GM23248 (cell line): Measurements from ENCODE around the gene ITGAL. TPM values are rescaled to one million over a fixed set of nuclear protein-coding genes. Genes with fewer than 3 reads are reported as not detected.
A peak's percentile ranks its signal among the peaks of the same experiment; 100 is the strongest.

ENCODE experiments used
- DNase-seq: peaks from one replicate; pipeline ENCODE4 v3.0.0-alpha.2; 2015
- H2AFZ ChIP-seq: fragments of 200-600 bp; sonication (generic); 2 replicates; pipeline ENCODE4 v1.6.1; 2016; ENCODE audit warnings: antibody characterized with exemption
- H3F3A ChIP-seq: fragments of 200-600 bp; sonication (generic); 2 replicates; pipeline ENCODE4 v1.6.1; 2016; ENCODE audit warnings: mild to moderate bottlenecking, antibody characterized with exemption, mixed run types; ENCODE audit not compliant: insufficient read depth
- H3K27ac ChIP-seq: fragments of 200-600 bp; sonication (generic); 2 replicates; pipeline ENCODE4 v1.5.1; 2016; ENCODE audit warnings: mild to moderate bottlenecking
- H3K27me3 ChIP-seq: fragments of 200-600 bp; sonication (generic); replicated peaks from 2 replicates; pipeline ENCODE4 v1.6.1; 2016; ENCODE audit warnings: mild to moderate bottlenecking; ENCODE audit not compliant: insufficient read depth
- H3K36me3 ChIP-seq: fragments of 200-600 bp; sonication (generic); 2 replicates; pipeline ENCODE4 v1.6.1; 2016; ENCODE audit warnings: low read depth, mild to moderate bottlenecking
- H3K4me1 ChIP-seq: fragments of 200-600 bp; sonication (generic); 2 replicates; pipeline ENCODE4 v1.6.1; 2016; ENCODE audit warnings: mild to moderate bottlenecking; ENCODE audit not compliant: insufficient read depth
- H3K4me2 ChIP-seq: fragments of 200-600 bp; sonication (generic); one replicate; pipeline ENCODE4 v1.6.1; 2016; ENCODE audit warnings: mild to moderate bottlenecking; ENCODE audit not compliant: unreplicated experiment
- H3K4me3 ChIP-seq: fragments of 200-600 bp; sonication (generic); 2 replicates; pipeline ENCODE4 v1.5.1; 2016; ENCODE audit warnings: mild to moderate bottlenecking
- H3K79me2 ChIP-seq: fragments of 200-600 bp; sonication (generic); 2 replicates; pipeline ENCODE4 v1.6.1; 2016; ENCODE audit warnings: mild to moderate bottlenecking; ENCODE audit not compliant: insufficient read depth
- H3K9ac ChIP-seq: fragments of 200-600 bp; sonication (generic); 2 replicates; pipeline ENCODE4 v1.6.1; 2016; ENCODE audit warnings: mild to moderate bottlenecking
- H3K9me2 ChIP-seq: fragments of 200-600 bp; sonication (generic); 2 replicates; pipeline ENCODE4 v1.6.1; 2016; ENCODE audit warnings: mixed run types, mild to moderate bottlenecking, moderate library complexity; ENCODE audit not compliant: insufficient read depth
- H3K9me3 ChIP-seq: fragments of 200-600 bp; sonication (generic); one replicate; pipeline ENCODE4 v1.6.1; 2017; ENCODE audit warnings: low read depth
- H4K20me1 ChIP-seq: fragments of 200-600 bp; sonication (generic); 2 replicates; pipeline ENCODE4 v1.6.0; 2016; ENCODE audit not compliant: insufficient read depth
- EZH2 ChIP-seq: fragments of 200-600 bp; sonication (generic); IDR thresholded peaks from 2 replicates; pipeline ENCODE4 v1.6.1; 2018; ENCODE audit warnings: antibody characterized with exemption, mild to moderate bottlenecking; ENCODE audit not compliant: insufficient read depth, poor library complexity, severe bottlenecking
- EZH2phosphoT487 ChIP-seq: fragments of 200-600 bp; sonication (generic); IDR thresholded peaks from 2 replicates; pipeline ENCODE4 v1.6.1; 2018; ENCODE audit warnings: antibody characterized with exemption, moderate library complexity, mild to moderate bottlenecking, low read depth; ENCODE audit not compliant: insufficient read depth
- WGBS, 2 experiments: methylation state at CpG; one replicate each; pipeline ENCODE4 v1.1.6; 2015 to 2017; ENCODE audit warnings: low lambda C conversion rate in 2 of 2, low coverage in 1 of 2; ENCODE audit errors: missing lambda C conversion rate in 2 of 2; 5-methylcytosine and 5-hydroxymethylcytosine counted together
- in situ Hi-C: fragments of 300-500 bp; cut with MboI; formaldehyde crosslinking; loops from 2 replicates; pipeline ENCODE4 v1.15.0; 2020
- polyA plus RNA-seq: library from polyadenylated mRNA; unstranded; fragments of >200 nt; fragmentation: Nextera tagmentation; extraction: Ambion mirVana; gene quantifications from 2 replicates; pipeline ENCODE4 v1.2.1, GENCODE V29; 2016
- total RNA-seq: library from RNA; depleted of rRNA; stranded (reverse); fragments of >200 nt; shearing (Covaris generic); gene quantifications from 2 replicates; pipeline ENCODE4 v1.2.3, GENCODE V29; 2014

ITGAL gene
- total and polyA plus RNA-seq, 2 experiments from 2014 or later = 0.65 TPM; not detected in 1

DNA sequence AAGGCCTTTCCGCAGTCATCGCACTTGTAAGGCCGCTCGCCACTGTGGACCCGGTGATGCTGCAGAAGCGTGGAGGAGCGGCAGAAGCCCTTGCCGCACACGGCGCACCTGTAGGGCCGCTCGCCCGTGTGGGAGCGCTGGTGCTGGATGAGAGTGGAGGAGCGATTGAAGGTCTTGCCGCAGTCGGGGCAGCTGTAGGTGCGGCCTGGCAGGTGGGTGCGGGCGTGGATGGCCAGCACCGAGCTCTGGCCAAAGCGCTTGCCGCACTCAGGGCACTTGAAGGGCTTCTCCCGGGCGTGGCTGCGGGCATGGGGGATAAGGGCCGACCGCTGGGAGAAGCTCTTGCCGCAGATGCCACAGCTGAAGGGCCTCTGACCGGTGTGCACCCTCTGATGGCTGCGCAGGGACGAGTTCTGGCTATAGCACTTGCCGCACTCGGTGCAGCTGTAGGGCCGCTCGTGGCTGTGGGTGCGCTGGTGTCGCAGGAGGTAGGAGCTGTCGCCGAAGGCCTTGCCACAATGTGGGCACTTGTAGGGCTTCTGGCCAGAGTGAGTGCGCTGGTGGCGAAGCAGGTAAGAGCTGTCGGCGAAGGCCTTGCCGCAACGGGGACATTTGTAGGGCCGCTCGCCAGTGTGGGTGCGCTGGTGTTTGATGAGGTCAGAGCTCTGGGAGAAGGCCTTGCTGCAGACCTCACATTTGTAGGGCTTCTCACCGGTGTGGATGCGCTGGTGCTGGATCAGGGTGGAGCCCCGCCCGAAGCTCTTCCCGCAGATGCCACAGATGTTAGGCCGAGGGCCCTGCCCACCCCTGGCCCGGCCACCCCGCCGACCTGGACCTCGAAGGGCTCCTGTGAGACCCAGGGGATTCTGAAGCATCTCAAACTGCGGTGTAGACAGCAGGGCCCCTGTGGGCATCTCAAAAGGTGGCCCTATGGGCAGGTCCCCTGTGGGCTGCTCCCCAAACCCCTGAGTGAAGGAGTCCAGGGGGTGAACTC lies 52.3 kb downstream of the ITGAL start:
- H3K79me2 ChIP-seq = no peaks in the 10 kb centered on the region
- H3K27ac ChIP-seq = no peak overlapping the region
- H2AFZ ChIP-seq = no peak overlapping the region
- no peaks in the 10 kb centered on the region for H3K9me3 ChIP-seq
- in situ Hi-C loops = no loop called here
- no peak overlapping the region for H3K9ac ChIP-seq
- H3F3A ChIP-seq = peaks cover 19% of the 10 kb centered on the region
- WGBS, 2 experiments = 94 to 95% methylated on average over 56 to 60 of the region's 60 CpGs
- no peaks in the 10 kb centered on the region for H3K36me3 ChIP-seq
- H3K4me2 ChIP-seq = no peak overlapping the region
- peaks cover 6% of the 10 kb centered on the region for H3K4me1 ChIP-seq
- no peak overlapping the region for H3K4me3 ChIP-seq
- TF ChIP-seq EZH2phosphoT487 (no peak), EZH2 (no peak)
- no peak for DNase-seq
- no peaks in the 10 kb centered on the region for H4K20me1 ChIP-seq
- no peaks in the 10 kb centered on the region for H3K9me2 ChIP-seq
- H3K27me3 ChIP-seq = no peaks in the 10 kb centered on the region

- WGBS, 2 experiments = 73 to 92% methylated on average over 3 to 4 of the region's 4 CpGs
- in situ Hi-C loops = no loop called here
- Histone ChIP-seq H3K9ac (peak overlapping the region; percentile 86), H3F3A (peaks cover 19% of the 10 kb centered on the region), H4K20me1 (no peaks in the 10 kb centered on the region), H3K4me1 (peaks cover 6% of the 10 kb centered on the region), H3K79me2 (no peaks in the 10 kb centered on the region), H3K27ac (peak overlapping the region; percentile 90; the same call in 1 of the 2 replicates), H3K4me2 (peak overlapping the region; percentile 91), H2AFZ (peak overlapping the region; percentile 83), H3K36me3 (no peaks in the 10 kb centered on the region), H3K4me3 (peak overlapping the region; percentile 78), H3K9me3 (no peaks in the 10 kb centered on the region), H3K9me2 (no peaks in the 10 kb centered on the region), H3K27me3 (no peaks in the 10 kb centered on the region)
- DNase-seq = no peak
- TF ChIP-seq EZH2 (no peak), EZH2phosphoT487 (no peak)
Observed at GRCh38 chr16:30525844-30526136, 53.2 kb downstream of the ITGAL start.

- Histone ChIP-seq H3K9me3 (no peaks in the 10 kb centered on the region), H3K4me3 (peak within 1 kb of the TSS; percentile 78), H3K27me3 (no peaks in the 10 kb centered on the region), H3K27ac (peak within 1 kb of the TSS; percentile 90), H3F3A (peaks cover 19% of the 10 kb centered on the region), H3K4me1 (peaks cover 6% of the 10 kb centered on the region), H3K9me2 (no peaks in the 10 kb centered on the region), H3K36me3 (no peaks in the 10 kb centered on the region), H3K79me2 (0 out of 2 replicates have a peak, but pooled peaks cover 3% of the 10 kb centered on the region), H3K4me2 (peak within 1 kb of the TSS; percentile 91), H4K20me1 (no peaks in the 10 kb centered on the region), H2AFZ (peak within 1 kb of the TSS; percentile 88), H3K9ac (peak within 1 kb of the TSS; percentile 86)
- TF ChIP-seq EZH2 = no peak
- no peak for TF ChIP-seq EZH2phosphoT487
- peak; percentile 62 for DNase-seq
- in situ Hi-C loops = no loop called here
- 1 to 3% methylated on average over 13 to 57 of the region's 73 CpGs for WGBS, 2 experiments
Observed at GRCh38 chr16:30526137-30526822, 53.7 kb downstream of the ITGAL start, which contains the start of gene ZNF768. Gene ZNF768 (minus strand): TSS chr16:30526566. CDS start chr16:30526413, 153 bp downstream.

- no peaks in the 10 kb centered on the region for H3K9me3 ChIP-seq
- H3K4me1 ChIP-seq = peaks cover 6% of the 10 kb centered on the region
- H3F3A ChIP-seq = peaks cover 19% of the 10 kb centered on the region
- DNase-seq = peak; percentile 99
- in situ Hi-C loops = no loop called here
- peak overlapping the region; percentile 91 for H3K4me2 ChIP-seq
- 0 to 1% methylated on average over 60 to 70 of the region's 79 CpGs for WGBS, 2 experiments
- no peaks in the 10 kb centered on the region for H3K36me3 ChIP-seq
- H3K79me2 ChIP-seq = 0 out of 2 replicates have a peak, but pooled peaks cover 3% of the 10 kb centered on the region
- H4K20me1 ChIP-seq = no peaks in the 10 kb centered on the region
- peak overlapping the region; percentile 88 for H2AFZ ChIP-seq
- H3K4me3 ChIP-seq = peak overlapping the region; percentile 78
- no peaks in the 10 kb centered on the region for H3K27me3 ChIP-seq
- TF ChIP-seq EZH2 (no peak), EZH2phosphoT487 (no peak)
- H3K9me2 ChIP-seq = no peaks in the 10 kb centered on the region
- H3K9ac ChIP-seq = peak overlapping the region; percentile 86
- H3K27ac ChIP-seq = peak overlapping the region; percentile 90
Observed at GRCh38 chr16:30526823-30527634, 54.5 kb downstream of the ITGAL start.
